Left kidney (tissue), 2 donors: ENCODE measurements around the gene EP400. TPM values are rescaled to one million over a fixed set of nuclear protein-coding genes. Genes with fewer than 3 reads are reported as not detected.

ENCODE experiments used
- DNase-seq: peaks from one replicate; pipeline ENCODE4 v3.0.0-alpha.2; 2013
- polyA plus RNA-seq: library from polyadenylated mRNA; unstranded; fragments of 120-200 nt; gene quantifications from one replicate; pipeline ENCODE4 v1.2.1, GENCODE V29; 2013; ENCODE audit not compliant: insufficient read length

The EP400 gene
- polyA plus RNA-seq, 1 donor: 50.4 TPM

GRCh38 chr12:131910302-131911027 lies 39.3 kb upstream of the EP400 start:
- no peak for DNase-seq

GRCh38 chr12:131911028-131911650 lies 38.6 kb upstream of the EP400 start:
- DNase-seq: no peak

GRCh38 chr12:131911851-131912477 lies 37.8 kb upstream of the EP400 start:
- no peak for DNase-seq

- DNase-seq: no peak
These were observed 37.0 kb upstream of the EP400 start for GRCh38 chr12:131912518-131913274.

GRCh38 chr12:131913666-131914065 lies 36.1 kb upstream of the EP400 start:
- no peak for DNase-seq

GRCh38 chr12:131914179-131914702 lies 35.5 kb upstream of the EP400 start:
- DNase-seq: no peak

- DNase-seq: no peak
These were observed 34.6 kb upstream of the EP400 start for GRCh38 chr12:131915000-131915689.

GRCh38 chr12:131915823-131916222 lies 33.9 kb upstream of the EP400 start:
- DNase-seq: no peak

- no peak for DNase-seq
These were observed 33.2 kb upstream of the EP400 start for GRCh38 chr12:131916306-131917138.

- no peak for DNase-seq
These were observed 32.5 kb upstream of the EP400 start for GRCh38 chr12:131917139-131917710.

- no peak for DNase-seq
These were observed 31.9 kb upstream of the EP400 start for GRCh38 chr12:131917711-131918306.

- no peak for DNase-seq
These were observed 31.3 kb upstream of the EP400 start for GRCh38 chr12:131918311-131919050.

- no peak for DNase-seq
These were observed 30.7 kb upstream of the EP400 start for GRCh38 chr12:131919051-131919347.

- DNase-seq: no peak
These were observed 30.2 kb upstream of the EP400 start for GRCh38 chr12:131919366-131920156.

GRCh38 chr12:131920157-131920508 lies 29.6 kb upstream of the EP400 start:
- no peak for DNase-seq

GRCh38 chr12:131920902-131921840 lies 28.6 kb upstream of the EP400 start:
- no peak for DNase-seq
